Left lung (tissue), 14 donors: ENCODE measurements around the gene ADAMTS6. TPM values are rescaled to one million over a fixed set of nuclear protein-coding genes. Genes with fewer than 3 reads are reported as not detected.

Experiments used
- ATAC-seq: fragments of 200-7000 bp; cut with Tn5 transposase; one replicate; pipeline ENCODE4 v1.9.1; 2020; ENCODE audit warnings: moderate library complexity
- DNase-seq, 4 donors: peaks; one replicate each; pipeline ENCODE4 v3.0.0-alpha.2; 2013 to 2020
- H3K27ac ChIP-seq, 2 donors: fragments of 200-600 bp; sonication (generic) in 1 of 2; one replicate each; pipeline versions ENCODE4 v1.5.0 to v1.8.0; 2020 to 2021
- H3K27me3 ChIP-seq, 2 donors: fragments of 200-600 bp; sonication (generic) in 1 of 2; one replicate each; pipeline versions ENCODE4 v1.5.0 to v1.8.0; 2020 to 2021
- H3K36me3 ChIP-seq, 2 donors: fragments of 200-600 bp; sonication (generic) in 1 of 2; one replicate each; pipeline versions ENCODE4 v1.5.0 to v1.8.0; 2020 to 2021
- H3K4me1 ChIP-seq, 2 donors: fragments of 200-600 bp; one replicate each; pipeline ENCODE4 v1.8.0; 2021
- H3K4me3 ChIP-seq, 2 donors: fragments of 200-600 bp; sonication (generic) in 1 of 2; one replicate each; pipeline versions ENCODE4 v1.5.0 to v1.8.0; 2020 to 2021; ENCODE audit warnings: mild to moderate bottlenecking in 1 of 2
- H3K9me3 ChIP-seq, 2 donors: fragments of 200-600 bp; sonication (generic) in 1 of 2; one replicate each; pipeline versions ENCODE4 v1.5.0 to v1.8.0; 2020 to 2021
- CTCF ChIP-seq, 2 donors: fragments of 200-600 bp; sonication (generic) in 1 of 2; IDR thresholded peaks; one replicate each; pipeline versions ENCODE4 v1.5.0 to v1.8.0; 2021; ENCODE audit warnings: antibody characterized with exemption in 2 of 2
- intact Hi-C, 2 donors: fragments of 100-400 bp; cut with DNase I; formaldehyde crosslinking; loops; one replicate each; pipeline versions ENCODE4 v1.11.2 to v1.14.2; 2022
- long read RNA-seq, 12 donors: library from polyadenylated mRNA in 2 of 12; unstranded in 2 of 12; transcript quantifications; one replicate each; pipeline ENCODE4 v2.0.0 and lab custom pipeline, GENCODE V29; 2019 to 2026
- polyA plus RNA-seq, 6 donors: library from polyadenylated mRNA; unstranded; fragments of 120-200 nt; gene quantifications; one replicate each; pipeline ENCODE4 v1.2.1, GENCODE V29; 2013; ENCODE audit not compliant: insufficient read length in 6 of 6
- total RNA-seq, 2 donors: library from RNA; stranded (reverse); fragmentation: NEBNext Ultra II Directional; extraction: Animal tissue kit (Norgen Biotek cat#: 25700); gene quantifications; one replicate each; pipeline ENCODE4 v1.2.1, GENCODE V29; 2021
- donor health status: DM: no; HTN: yes; CAD: no.
- donor health status: DM: no; HTN: no; CAD: no.

Gene ADAMTS6
- total RNA-seq: 1 to 10 TPM; 5.8 to 6.3 TPM
- 10 to 100 TPM; 10.3 to 27.2 (median 14.9) TPM for polyA plus RNA-seq
- long read RNA-seq, donor 1: 0 reads
- long read RNA-seq, donor 2, partial matches to known transcripts: 16 of 16 reads
- long read RNA-seq, donor 2, other reads (novel, unspliced or antisense): 0 of 16 reads
- long read RNA-seq, donor 3: 0 reads
- long read RNA-seq, donor 4, partial matches to known transcripts: 0 of 3 reads
- long read RNA-seq, donor 4, other reads (novel, unspliced or antisense): 3 of 3 reads
- long read RNA-seq, donor 5, partial matches to known transcripts: 0 of 1 reads
- long read RNA-seq, donor 5, other reads (novel, unspliced or antisense): 0 of 1 reads
- long read RNA-seq, donor 6: 0 reads
- long read RNA-seq, donor 7: 0 reads
- long read RNA-seq, donor 8, partial matches to known transcripts: 0 of 1 reads
- long read RNA-seq, donor 8, other reads (novel, unspliced or antisense): 0 of 1 reads
- long read RNA-seq, donor 9: 0 reads
- long read RNA-seq, donor 10, partial matches to known transcripts: 0 of 4 reads
- long read RNA-seq, donor 10, other reads (novel, unspliced or antisense): 4 of 4 reads
- long read RNA-seq, donor 11: 0 reads
- long read RNA-seq, donor 12, partial matches to known transcripts: 0 of 1 reads
- long read RNA-seq, donor 12, other reads (novel, unspliced or antisense): 0 of 1 reads

GRCh38 chr5:65481635-65482295 is at the start of gene ADAMTS6:
Gene ADAMTS6 (minus strand): TSS chr5:65481920. CDS start chr5:65473673, 8,247 bp downstream.
- TF ChIP-seq CTCF (IDR thresholded peaks at IDR 0.05): no peak
- no peaks in the 10 kb centered on the region for H3K9me3 ChIP-seq
- peak; percentile 87 to 97 (median 94) for DNase-seq

GRCh38 chr5:65530904-65531303 is 49.2 kb upstream of the ADAMTS6 start:
- H3K4me1 ChIP-seq: no peaks in the 10 kb centered on the region
- TF ChIP-seq CTCF (IDR thresholded peaks at IDR 0.05): no peak
- no peak for ATAC-seq
- no peak overlapping the region for H3K27ac ChIP-seq
- no peaks in the 10 kb centered on the region for H3K36me3 ChIP-seq
- intact Hi-C loops: no loop called here
- no peaks in the 10 kb centered on the region for H3K27me3 ChIP-seq
- DNase-seq: no peak
- H3K4me3 ChIP-seq: no peak overlapping the region
- H3K9me3 ChIP-seq: no peaks in the 10 kb centered on the region

More at GRCh38 chr5:65481635-65482295, at the start of gene ADAMTS6:
- Histone ChIP-seq H3K27me3 (peaks cover 0 to 14% of the 10 kb centered on the region in 2 donors), H3K4me3 (peak within 1 kb of the TSS; percentile 42 to 46), H3K27ac (peak within 1 kb of the TSS; percentile 75 to 91), H3K36me3 (no peaks in the 10 kb centered on the region), H3K4me1 (peaks cover 7 to 30% of the 10 kb centered on the region in 2 donors)
- intact Hi-C loops: loop anchor here in 1 of 2 donors (5.0 to 10.0 kb wide), 2 partner anchors 527 to 674 kb away; no protein-coding TSS in a partner anchor
- peak; percentile 88 for ATAC-seq

GRCh38 chr5:65525726-65526125 is 44.0 kb upstream of the ADAMTS6 start:
- no peak overlapping the region for H3K27ac ChIP-seq
- intact Hi-C loops: no loop called here
- no peak overlapping the region for H3K4me3 ChIP-seq
- no peaks in the 10 kb centered on the region for H3K9me3 ChIP-seq
- DNase-seq: no peak
- H3K36me3 ChIP-seq: no peaks in the 10 kb centered on the region
- no peak for ATAC-seq
- TF ChIP-seq CTCF (IDR thresholded peaks at IDR 0.05): no peak
- H3K4me1 ChIP-seq: no peaks in the 10 kb centered on the region
- H3K27me3 ChIP-seq: no peaks in the 10 kb centered on the region

- no peak for TF ChIP-seq CTCF (IDR thresholded peaks at IDR 0.05)
These were observed 30.6 kb upstream of the ADAMTS6 start for GRCh38 chr5:65512170-65512937.

More at GRCh38 chr5:65512170-65512937, 30.6 kb upstream of the ADAMTS6 start:
- no peak for ATAC-seq
- Histone ChIP-seq H3K27ac (no peak overlapping the region), H3K9me3 (no peaks in the 10 kb centered on the region), H3K4me3 (no peak overlapping the region), H3K27me3 (no peaks in the 10 kb centered on the region), H3K36me3 (no peaks in the 10 kb centered on the region), H3K4me1 (no peaks in the 10 kb centered on the region)
- DNase-seq: no peak
- intact Hi-C loops: no loop called here
